Esophagus muscularis mucosa (tissue), 3 donors: ENCODE data around the gene ERCC4.

Experiments
- CTCF ChIP-seq, 3 experiments: fragments of 200-600 bp in 2 of 3; fragments of 450-650 bp in 1 of 3; sonication (generic) in 2 of 3; IDR thresholded peaks; one replicate each; pipeline ENCODE4 v1.5.1; 2017 to 2019; ENCODE audit warnings: antibody characterized with exemption in 3 of 3, mild to moderate bottlenecking in 2 of 3, moderate library complexity in 1 of 3
- POLR2A ChIP-seq: fragments of 450-650 bp; IDR thresholded peaks from one replicate; pipeline ENCODE4 v1.6.1; 2017; ENCODE audit warnings: antibody characterized with exemption, moderate library complexity, mild to moderate bottlenecking, low read depth

GRCh38 chr16:13896543-13897182, 23.3 kb upstream of the ERCC4 start:
- TF ChIP-seq POLR2A: no peak
- no peak for TF ChIP-seq CTCF (IDR thresholded peaks at IDR 0.05)
